H1 (cell line): ENCODE results near the gene NR5A1. TPM values are rescaled to one million over a fixed set of nuclear protein-coding genes. Genes with fewer than 3 reads are reported as not detected.

ENCODE experiments used
- CTCF ChIA-PET: fragments of 300-600 bp; sonication (Branson Sonifier 250); formaldehyde crosslinking; loops from one replicate; lab custom pipeline; 2021; ENCODE audit not compliant: partially characterized antibody; lab: Charles Lee
- POLR2A ChIA-PET: fragments of 300-600 bp; sonication (Branson Sonifier 250); formaldehyde crosslinking; loops from one replicate; lab custom pipeline; 2021; ENCODE audit warnings: inconsistent platforms; ENCODE audit not compliant: partially characterized antibody; lab: Charles Lee
- DNase-seq, 2 experiments: peaks; one replicate each; pipeline versions ENCODE4 v3.0.0 to v3.0.0-alpha.2; 2010 to 2022; ENCODE audit warnings: low spot score in 2 of 2, low read depth in 1 of 2, mixed read lengths in 1 of 2
- FAIRE-seq: peaks from 2 replicates; lab custom pipeline; 2011; peaks lifted over from hg19 to GRCh38; lab: Jason Lieb, UNC
- H2AFZ ChIP-seq: 2 replicates; pipeline ENCODE4 v1.8.1; 2012; ENCODE audit warnings: low read length, inconsistent platforms
- H2AK5ac ChIP-seq: 2 replicates; pipeline ENCODE4 v1.6.1; 2013; ENCODE audit warnings: low read depth, low read length
- H2BK120ac ChIP-seq: replicated peaks from 2 replicates; pipeline ENCODE3; 2013; ENCODE audit warnings: low read depth, low read length, inconsistent platforms
- H2BK12ac ChIP-seq: 2 replicates; pipeline ENCODE4 v1.6.1; 2013; ENCODE audit warnings: low read depth, low read length
- H2BK15ac ChIP-seq: 2 replicates; pipeline ENCODE4 v1.6.1; 2013; ENCODE audit warnings: low read length
- H2BK20ac ChIP-seq: 2 replicates; pipeline ENCODE4 v1.6.1; 2013; ENCODE audit warnings: low read length
- H2BK5ac ChIP-seq: 2 replicates; pipeline ENCODE4 v1.6.1; 2013; ENCODE audit warnings: low read depth, low read length
- H3K14ac ChIP-seq: 2 replicates; pipeline ENCODE4 v1.6.1; 2013; ENCODE audit warnings: inconsistent platforms; ENCODE audit not compliant: insufficient read length
- H3K18ac ChIP-seq: 2 replicates; pipeline ENCODE4 v1.6.1; 2013; ENCODE audit warnings: low read length; ENCODE audit errors: extremely low read depth
- H3K23ac ChIP-seq: 2 replicates; pipeline ENCODE4 v1.6.1; 2013; ENCODE audit warnings: inconsistent platforms; ENCODE audit not compliant: insufficient read length
- H3K23me2 ChIP-seq: 2 replicates; pipeline ENCODE4 v1.6.1; 2013; ENCODE audit warnings: low read depth, low read length
- H3K27ac ChIP-seq: 2 replicates; pipeline ENCODE4 v1.6.1; 2011; ENCODE audit warnings: low read depth, low read length, inconsistent platforms
- H3K27me3 ChIP-seq, 4 experiments: replicated peaks in 1 of 4; 1 replicate in 1 of 4; 2 replicates in 3 of 4; pipeline versions ENCODE4 v1.6.1 to v1.8.1; 2011 to 2013; ENCODE audit warnings: low read length in 3 of 4, mild to moderate bottlenecking in 3 of 4, inconsistent platforms in 2 of 4, mixed read lengths in 2 of 4, moderate library complexity in 1 of 4; ENCODE audit not compliant: control insufficient read depth in 3 of 4, insufficient read depth in 3 of 4; ENCODE audit errors: extremely low read depth in 1 of 4
- H3K36me3 ChIP-seq, 4 experiments: 2 replicates each; pipeline versions ENCODE4 v1.6.1 to v1.8.1; 2011 to 2013; ENCODE audit warnings: mild to moderate bottlenecking in 4 of 4, low read length in 3 of 4, moderate library complexity in 2 of 4, control low read depth in 1 of 4, inconsistent platforms in 1 of 4; ENCODE audit not compliant: insufficient read depth in 4 of 4, control insufficient read depth in 2 of 4
- H3K4ac ChIP-seq: replicated peaks from 2 replicates; pipeline ENCODE3; 2013; ENCODE audit warnings: low read length, low read depth, mixed read lengths, inconsistent platforms; ENCODE audit not compliant: insufficient read length
- H3K4me1 ChIP-seq, 4 experiments: replicated peaks in 1 of 4; 1 replicate in 1 of 4; 2 replicates in 3 of 4; pipeline versions ENCODE4 v1.6.1 to v1.8.1; 2011 to 2013; ENCODE audit warnings: low read length in 3 of 4, inconsistent platforms in 2 of 4, mixed read lengths in 1 of 4; ENCODE audit not compliant: insufficient read depth in 4 of 4, control insufficient read depth in 3 of 4
- H3K4me2 ChIP-seq, 2 experiments: 2 replicates each; pipeline versions ENCODE4 v1.6.1 to v1.8.1; 2011 to 2013; ENCODE audit warnings: low read depth in 2 of 2, low read length in 2 of 2, control low read depth in 1 of 2, inconsistent platforms in 1 of 2, mild to moderate bottlenecking in 1 of 2; ENCODE audit not compliant: insufficient read depth in 1 of 2
- H3K4me3 ChIP-seq, 4 experiments: fragments of 200-600, 300-600 bp in 1 of 4; sonication (generic), shearing (Covaris generic), sonication (Bioruptor Twin) in 1 of 4; 2 replicates each; pipeline versions ENCODE4 v1.5.1 to v1.8.1; 2011 to 2016; ENCODE audit warnings: low read length in 4 of 4, low read depth in 3 of 4, control low read depth in 2 of 4, inconsistent platforms in 2 of 4, mild to moderate bottlenecking in 2 of 4, mixed read lengths in 1 of 4, moderate library complexity in 1 of 4; ENCODE audit not compliant: insufficient read depth in 2 of 4; ENCODE audit errors: extremely low read depth in 1 of 4
- H3K56ac ChIP-seq: replicated peaks from 2 replicates; pipeline ENCODE3; 2013; ENCODE audit warnings: low read depth, mild to moderate bottlenecking, mixed read lengths, low read length, inconsistent platforms; ENCODE audit not compliant: insufficient read length
- H3K79me1 ChIP-seq: 2 replicates; pipeline ENCODE4 v1.6.1; 2013; ENCODE audit warnings: low read depth, low read length, control low read depth
- H3K79me2 ChIP-seq, 2 experiments: 2 replicates each; pipeline versions ENCODE4 v1.6.1 to v1.8.1; 2012 to 2013; ENCODE audit warnings: low read length in 2 of 2, mild to moderate bottlenecking in 2 of 2, inconsistent platforms in 1 of 2; ENCODE audit not compliant: insufficient read depth in 2 of 2, control insufficient read depth in 1 of 2
- H3K9ac ChIP-seq, 4 experiments: replicated peaks in 1 of 4; 1 replicate in 1 of 4; 2 replicates in 3 of 4; pipeline versions ENCODE4 v1.6.1 to v1.8.1; 2011 to 2013; ENCODE audit warnings: low read depth in 3 of 4, low read length in 3 of 4, control low read depth in 2 of 4, mild to moderate bottlenecking in 2 of 4, moderate library complexity in 2 of 4, inconsistent platforms in 1 of 4; ENCODE audit errors: extremely low read depth in 1 of 4
- H3K9me3 ChIP-seq, 2 experiments: 2 replicates each; pipeline versions ENCODE4 v1.6.1 to v1.8.1; 2012 to 2013; ENCODE audit warnings: mild to moderate bottlenecking in 2 of 2, moderate library complexity in 2 of 2, control low read depth in 1 of 2, inconsistent platforms in 1 of 2, low read depth in 1 of 2, low read length in 1 of 2, mixed read lengths in 1 of 2; ENCODE audit not compliant: insufficient read depth in 2 of 2
- H4K20me1 ChIP-seq, 2 experiments: replicated peaks in 1 of 2; 2 replicates each; pipeline versions ENCODE3 to v1.8.1; 2011 to 2013; ENCODE audit warnings: inconsistent platforms in 2 of 2, low read length in 2 of 2, mild to moderate bottlenecking in 1 of 2; ENCODE audit not compliant: insufficient read depth in 2 of 2, control insufficient read depth in 1 of 2
- H4K5ac ChIP-seq: 2 replicates; pipeline ENCODE4 v1.6.1; 2013; ENCODE audit warnings: low read length, low read depth, mixed read lengths, inconsistent platforms; ENCODE audit not compliant: insufficient read length
- H4K8ac ChIP-seq: 2 replicates; pipeline ENCODE4 v1.8.0; 2013; ENCODE audit warnings: mild to moderate bottlenecking, moderate library complexity, low read length, inconsistent platforms; ENCODE audit not compliant: insufficient read depth; ENCODE audit errors: extremely low read depth
- H4K91ac ChIP-seq: replicated peaks from 2 replicates; pipeline ENCODE3; 2013; ENCODE audit warnings: low read length, mixed read lengths, inconsistent platforms; ENCODE audit not compliant: insufficient read length
- ASH2L ChIP-seq: fragments of 200-600, 300-600 bp; sonication (generic); IDR thresholded peaks from one replicate; pipeline ENCODE4 v1.7.1; 2017; ENCODE audit warnings: low read length
- CEBPB ChIP-seq: IDR thresholded peaks from 2 replicates; pipeline ENCODE4 v1.6.1; 2012; ENCODE audit warnings: low read depth, low read length
- EGR1 ChIP-seq: IDR thresholded peaks from 2 replicates; pipeline ENCODE4 v1.6.1; 2011; ENCODE audit warnings: low read depth, low read length, borderline replicate concordance
- FOSL1 ChIP-seq: IDR thresholded peaks from 2 replicates; pipeline ENCODE4 v1.6.1; 2011; ENCODE audit warnings: mild to moderate bottlenecking, low read depth, low read length, moderate library complexity; ENCODE audit not compliant: insufficient read depth
- HDAC2 ChIP-seq, 2 experiments: fragments of 300-600 bp in 1 of 2; sonication (generic) in 1 of 2; IDR thresholded peaks; 2 replicates each; pipeline ENCODE4 v1.6.1; 2011 to 2012; ENCODE audit warnings: low read depth in 2 of 2, low read length in 2 of 2, mild to moderate bottlenecking in 2 of 2, moderate library complexity in 2 of 2, borderline replicate concordance in 1 of 2, inconsistent platforms in 1 of 2
- MAFK ChIP-seq: IDR thresholded peaks from 2 replicates; pipeline ENCODE4 v1.6.1; 2012; ENCODE audit warnings: low read depth, mild to moderate bottlenecking, improper control_type of control experiment, low read length
- NANOG ChIP-seq: IDR thresholded peaks from 2 replicates; pipeline ENCODE4 v1.6.1; 2011; ENCODE audit warnings: low read length, low read depth, mild to moderate bottlenecking, inconsistent platforms; ENCODE audit not compliant: insufficient read depth, poor library complexity, severe bottlenecking
- POU5F1 ChIP-seq: IDR thresholded peaks from 2 replicates; pipeline ENCODE4 v1.6.1; 2011; ENCODE audit warnings: low read depth, mild to moderate bottlenecking, low read length, moderate library complexity
- RFX5 ChIP-seq: IDR thresholded peaks from 2 replicates; pipeline ENCODE4 v1.6.1; 2011; ENCODE audit warnings: low read depth, low read length, improper control_type of control experiment, borderline replicate concordance
- SIN3A ChIP-seq, 2 experiments: IDR thresholded peaks in 1 of 2; conservative IDR thresholded peaks in 1 of 2; 2 replicates each; pipeline ENCODE4 v1.6.1; 2011 to 2012; ENCODE audit warnings: low read length in 2 of 2, improper control_type of control experiment in 1 of 2, low read depth in 1 of 2, mild to moderate bottlenecking in 1 of 2
- SRF ChIP-seq: IDR thresholded peaks from 2 replicates; pipeline ENCODE4 v1.6.1; 2011; ENCODE audit warnings: mild to moderate bottlenecking, low read depth, low read length, moderate library complexity
- TAF1 ChIP-seq: IDR thresholded peaks from 2 replicates; pipeline ENCODE4 v1.6.1; 2011; ENCODE audit warnings: mild to moderate bottlenecking, low read depth, low read length
- WGBS, 2 experiments: shearing (Covaris generic) in 1 of 2; methylation state at CpG; one replicate each; pipeline versions ENCODE4 v1.1.6 to v1.1.7; 2013 to 2015; ENCODE audit warnings: low lambda C conversion rate in 2 of 2, mixed read lengths in 2 of 2, inconsistent platforms in 1 of 2, low coverage in 1 of 2, missing lambda C conversion rate in 1 of 2; ENCODE audit not compliant: insufficient replicate concordance in 2 of 2, insufficient coverage in 1 of 2, insufficient read length in 1 of 2; ENCODE audit errors: extremely low coverage in 1 of 2, missing lambda C conversion rate in 1 of 2; 5-methylcytosine and 5-hydroxymethylcytosine counted together
- polyA plus RNA-seq, 7 experiments: library from polyadenylated mRNA; depleted of rRNA in 3 of 7; stranded (reverse) in 5 of 7; unstranded in 2 of 7; fragments of >200 nt in 5 of 7; fragments of 200-250 nt in 2 of 7; gene quantifications; 1 replicate in 5 of 7; 2 replicates in 1 of 7; 4 replicates in 1 of 7; pipeline versions ENCODE4 v1.2.1 to v1.2.3, GENCODE V29; 2011 to 2013; ENCODE audit warnings: missing spikeins in 2 of 7, mixed read lengths in 2 of 7
- total RNA-seq: library from RNA; stranded (reverse); fragmentation: NEBNext Ultra II Directional; extraction: Animal tissue kit (Norgen Biotek cat#: 25700); gene quantifications from 2 replicates; pipeline ENCODE4 v1.2.1, GENCODE V29; 2021
- TF ChIP-seq, protein P1 (sequence below): IDR thresholded peaks from 2 replicates; pipeline ENCODE4 v1.6.1; 2012; ENCODE audit warnings: low read length, inconsistent platforms

The NR5A1 gene
- total and polyA plus RNA-seq, 2 of the 8 experiments (the other 6 are each of a cell fraction or from before 2014, with no cell fraction given) = 0.29 to 0.58 TPM

DNA sequence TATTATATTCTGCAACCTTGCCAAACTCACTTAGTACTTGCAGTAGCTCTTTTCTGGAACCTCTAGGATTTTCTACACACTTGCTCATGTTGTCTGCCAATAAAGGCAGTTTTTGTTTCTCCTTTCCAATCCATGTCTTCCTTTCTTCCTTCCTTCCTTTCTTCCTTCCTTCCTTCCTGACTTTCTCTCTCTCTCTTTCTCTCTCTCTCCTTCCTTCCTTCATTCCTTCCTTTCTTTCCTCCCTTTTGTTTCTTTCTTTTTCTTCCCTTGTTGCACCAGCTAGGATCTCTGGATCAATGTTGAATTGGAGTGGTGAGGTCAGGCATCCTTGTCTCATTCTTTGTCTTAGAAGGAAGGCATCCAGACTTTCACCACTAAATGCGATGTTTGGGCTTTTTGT is 44.5 kb downstream of the NR5A1 start:
- no peak overlapping the region for H2BK5ac ChIP-seq
- no peak overlapping the region for H3K9ac ChIP-seq
- no peak overlapping the region for H3K56ac ChIP-seq
- no peak overlapping the region for H3K14ac ChIP-seq
- H3K36me3 ChIP-seq = no peaks in the 10 kb centered on the region
- H3K4me3 ChIP-seq = no peak overlapping the region
- FAIRE-seq (no peak), DNase-seq (no peak)
- H3K4me2 ChIP-seq = no peak overlapping the region
- ChIA-PET CTCF (interaction anchor here (0.8 to 3.7 kb wide), 5 partner anchors 11 to 74 kb away, joined by 3 to 13 read pairs (median 4); no protein-coding TSS in a partner anchor), POLR2A (no interaction called here)
- H3K79me2 ChIP-seq = no peaks in the 10 kb centered on the region
- no peak overlapping the region for H2BK12ac ChIP-seq
- H2AK5ac ChIP-seq = no peak overlapping the region
- no peaks in the 10 kb centered on the region for H3K9me3 ChIP-seq
- no peak overlapping the region for H3K23ac ChIP-seq
- H4K91ac ChIP-seq = no peak overlapping the region
- H2BK20ac ChIP-seq = no peak overlapping the region
- H2BK120ac ChIP-seq = no peak overlapping the region
- no peak overlapping the region for H3K27ac ChIP-seq
- peaks cover 2% of the 10 kb centered on the region; the same call in 1 of the 2 replicates for H3K23me2 ChIP-seq
- no peak overlapping the region for H4K8ac ChIP-seq
- H3K4me1 ChIP-seq = no peaks in the 10 kb centered on the region
- H3K79me1 ChIP-seq = no peaks in the 10 kb centered on the region
- peaks cover 0 to 3% of the 10 kb centered on the region in 2 experiments for H4K20me1 ChIP-seq
- no peak overlapping the region for H3K18ac ChIP-seq
- no peaks in the 10 kb centered on the region; a peak in 1 of 7 replicates for H3K27me3 ChIP-seq
- WGBS, 2 experiments = 86% methylated on average over 1 of the region's 1 CpG; no CpG with 5 or more reads in 1 of the 2 experiments
- no peak overlapping the region for H4K5ac ChIP-seq
- no peak overlapping the region for H2BK15ac ChIP-seq
- no peak overlapping the region for H2AFZ ChIP-seq
- H3K4ac ChIP-seq = no peak overlapping the region
- TF ChIP-seq NANOG (no peak), FOSL1 (no peak), RFX5 (no peak), EGR1 (no peak), CEBPB (no peak), SIN3A (conservative IDR thresholded peaks at IDR 0.05 in 1 of 2, IDR thresholded peaks at IDR 0.05 in 1 of 2; ENCODE audit: low read depth in 1 of 2, low read length in 2 of 2) (no peak), SRF (no peak), ASH2L (no peak), MAFK (no peak), HDAC2 (IDR thresholded peaks at IDR 0.05; ENCODE audit: borderline replicate concordance in 1 of 2, low read depth in 2 of 2, low read length in 2 of 2) (no peak), TAF1 (no peak), POU5F1 (no peak)
- TF ChIP-seq, protein P1, sequence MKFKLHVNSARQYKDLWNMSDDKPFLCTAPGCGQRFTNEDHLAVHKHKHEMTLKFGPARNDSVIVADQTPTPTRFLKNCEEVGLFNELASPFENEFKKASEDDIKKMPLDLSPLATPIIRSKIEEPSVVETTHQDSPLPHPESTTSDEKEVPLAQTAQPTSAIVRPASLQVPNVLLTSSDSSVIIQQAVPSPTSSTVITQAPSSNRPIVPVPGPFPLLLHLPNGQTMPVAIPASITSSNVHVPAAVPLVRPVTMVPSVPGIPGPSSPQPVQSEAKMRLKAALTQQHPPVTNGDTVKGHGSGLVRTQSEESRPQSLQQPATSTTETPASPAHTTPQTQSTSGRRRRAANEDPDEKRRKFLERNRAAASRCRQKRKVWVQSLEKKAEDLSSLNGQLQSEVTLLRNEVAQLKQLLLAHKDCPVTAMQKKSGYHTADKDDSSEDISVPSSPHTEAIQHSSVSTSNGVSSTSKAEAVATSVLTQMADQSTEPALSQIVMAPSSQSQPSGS = no peak
